HPDE6-E6E7 (cell line): ENCODE results near the gene COQ3.

Source experiments
- DNase-seq: peaks from one replicate; pipeline ENCODE4 v3.0.0; 2011; ENCODE audit warnings: missing footprints; ENCODE audit errors: extremely low spot score

COQ3 gene, protein sequence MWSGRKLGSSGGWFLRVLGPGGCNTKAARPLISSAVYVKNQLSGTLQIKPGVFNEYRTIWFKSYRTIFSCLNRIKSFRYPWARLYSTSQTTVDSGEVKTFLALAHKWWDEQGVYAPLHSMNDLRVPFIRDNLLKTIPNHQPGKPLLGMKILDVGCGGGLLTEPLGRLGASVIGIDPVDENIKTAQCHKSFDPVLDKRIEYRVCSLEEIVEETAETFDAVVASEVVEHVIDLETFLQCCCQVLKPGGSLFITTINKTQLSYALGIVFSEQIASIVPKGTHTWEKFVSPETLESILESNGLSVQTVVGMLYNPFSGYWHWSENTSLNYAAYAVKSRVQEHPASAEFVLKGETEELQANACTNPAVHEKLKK

DNA sequence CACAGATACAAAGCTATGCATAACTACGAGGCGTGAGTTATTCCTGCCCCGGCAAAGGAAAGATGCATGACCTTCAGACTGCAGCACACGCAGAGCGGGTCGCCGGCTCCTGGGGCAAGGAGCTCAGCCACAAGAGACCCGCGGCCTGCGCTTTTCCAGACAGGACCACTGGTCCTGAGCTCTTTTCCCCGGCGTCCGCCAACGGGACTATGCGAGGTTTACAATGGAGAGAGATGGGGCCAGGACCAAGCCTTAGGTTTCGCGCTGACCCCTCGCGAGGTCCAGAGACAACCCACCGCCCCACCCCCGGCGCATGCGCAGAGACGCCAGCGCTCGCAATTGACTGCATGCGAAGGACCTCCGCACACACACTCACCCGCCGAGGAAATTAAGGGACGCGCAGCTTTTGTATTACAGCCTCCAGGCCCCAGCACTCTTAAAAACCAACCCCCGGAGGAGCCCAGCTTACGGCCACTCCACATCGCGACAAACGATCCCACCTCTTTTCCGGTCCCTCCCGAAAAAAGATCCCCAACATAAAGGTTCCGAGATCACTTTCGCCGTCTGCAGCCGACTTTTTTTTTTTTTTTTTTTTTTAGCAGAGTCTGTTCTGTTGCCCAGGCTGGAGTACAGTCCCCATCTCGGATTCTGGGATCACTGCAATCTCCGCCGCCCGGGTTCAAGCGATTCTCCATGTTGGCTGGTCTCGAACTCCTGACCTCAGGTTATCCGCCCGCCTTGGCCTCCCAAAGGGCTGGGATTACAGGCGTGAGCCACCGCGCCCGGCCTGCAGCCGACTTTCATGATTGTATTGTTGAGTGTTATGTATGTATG is at the start of gene COQ3:
COQ3 (minus strand) TSS at position 498 of the 834 bp plus-strand sequence; CDS start at position 482, 16 bp downstream.
- peak; percentile 76 for DNase-seq

DNA sequence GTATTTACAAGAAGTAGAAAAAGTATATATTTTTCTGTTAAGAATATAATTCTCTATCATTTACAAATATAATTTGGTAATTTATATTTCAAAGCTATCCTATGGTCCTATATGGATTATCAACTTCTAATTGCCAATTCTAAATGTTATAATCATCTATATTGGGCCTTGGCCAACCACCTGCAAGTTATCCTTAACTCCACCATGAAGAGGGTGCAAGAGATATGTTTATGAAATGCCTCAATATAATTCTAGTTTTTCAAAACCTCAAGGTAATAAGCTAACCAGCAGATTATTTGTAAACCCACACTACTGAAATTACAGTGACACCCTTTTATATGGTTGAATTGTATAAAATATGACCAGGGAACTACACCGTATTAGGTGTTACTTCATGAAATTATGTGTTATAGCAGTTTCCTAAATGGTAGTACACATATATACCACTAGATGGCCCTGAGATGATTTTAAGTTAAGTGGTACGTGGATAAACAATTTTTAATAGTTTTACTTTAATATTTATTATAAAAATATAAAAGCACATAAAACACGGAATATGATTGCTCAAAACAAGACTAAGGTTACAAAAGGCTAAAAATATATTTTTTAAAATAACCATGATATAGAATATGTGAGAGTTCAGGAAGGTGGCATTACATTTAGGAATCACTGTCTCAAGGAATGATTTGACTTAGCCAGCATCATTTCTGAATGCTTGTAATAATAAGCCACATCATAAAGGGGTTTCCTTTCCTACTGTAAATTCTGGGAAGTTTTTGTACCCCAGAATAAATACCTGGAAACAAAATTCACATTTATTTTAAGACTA is 40.9 kb upstream of the COQ3 start:
- DNase-seq, result no peak

DNA sequence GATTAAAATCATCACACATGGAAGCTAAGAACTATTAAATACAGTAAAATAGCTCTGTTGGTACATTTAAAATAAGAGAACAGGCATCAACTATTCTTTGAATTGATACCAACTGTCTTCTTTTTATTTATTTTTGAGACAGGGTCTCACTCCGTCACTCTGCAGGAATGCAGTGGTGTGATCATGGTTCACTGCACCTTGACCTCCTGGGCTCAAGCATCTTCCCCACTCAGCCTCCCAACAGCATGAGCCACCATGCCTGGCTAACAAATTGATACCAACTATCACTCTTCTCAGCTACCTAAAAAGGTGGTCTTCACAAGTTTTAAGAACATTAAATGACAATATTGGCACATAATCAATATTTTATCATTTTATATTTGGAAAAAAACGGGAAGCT is 38.9 kb upstream of the COQ3 start:
- no peak for DNase-seq

DNA sequence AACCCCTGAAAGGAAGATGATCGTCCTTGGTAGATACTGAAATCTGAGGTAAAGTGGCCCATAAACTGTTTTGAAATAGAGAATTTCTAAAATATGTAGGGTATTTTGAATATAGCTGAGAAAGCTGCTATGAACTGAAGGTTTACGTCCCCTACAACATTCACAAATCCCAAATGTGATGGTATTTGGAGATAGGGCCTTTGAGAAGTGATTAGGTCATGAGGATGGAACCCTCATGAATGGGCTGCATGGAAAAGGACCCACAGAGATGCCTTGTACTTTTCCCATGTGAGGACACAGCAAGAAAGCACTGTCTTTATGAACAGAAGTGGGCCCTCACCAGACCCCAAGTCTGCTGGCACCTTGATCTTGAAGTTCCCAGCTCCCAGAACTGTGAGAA is 37.9 kb upstream of the COQ3 start:
- no peak for DNase-seq

DNA sequence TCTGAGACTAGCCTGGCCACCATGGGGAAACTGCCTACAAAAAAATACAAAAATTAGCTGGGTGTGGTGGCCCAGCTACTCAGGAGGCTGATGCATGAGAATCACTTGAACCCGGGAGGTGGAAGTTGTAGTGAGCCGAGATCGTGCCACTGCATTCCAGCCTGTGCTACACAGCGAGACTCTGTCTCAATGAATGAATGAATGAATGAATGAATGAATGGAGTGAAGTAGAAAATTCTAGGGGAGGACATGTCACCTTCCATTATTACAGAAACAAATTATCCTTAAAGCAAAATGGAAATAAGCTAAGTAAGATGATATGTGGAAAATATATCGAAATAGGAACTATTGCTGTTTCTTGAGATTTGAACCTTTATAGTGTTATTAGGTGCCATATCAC is 34.0 kb upstream of the COQ3 start:
- DNase-seq, result no peak

DNA sequence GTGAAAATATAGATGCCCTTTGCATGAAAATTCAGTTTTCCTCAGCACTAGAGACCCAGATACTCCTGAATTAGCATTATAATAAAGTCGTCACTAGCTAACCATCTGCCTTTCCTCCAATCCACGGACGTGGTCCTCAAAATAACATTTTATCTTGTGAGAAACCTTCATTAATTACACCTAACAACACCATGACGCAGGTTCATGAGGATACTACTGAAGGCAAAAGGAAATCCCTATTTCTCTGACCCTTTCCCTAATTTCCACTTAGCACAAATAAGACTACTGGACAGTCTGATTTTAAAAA is 32.4 kb upstream of the COQ3 start:
- no peak for DNase-seq

DNA sequence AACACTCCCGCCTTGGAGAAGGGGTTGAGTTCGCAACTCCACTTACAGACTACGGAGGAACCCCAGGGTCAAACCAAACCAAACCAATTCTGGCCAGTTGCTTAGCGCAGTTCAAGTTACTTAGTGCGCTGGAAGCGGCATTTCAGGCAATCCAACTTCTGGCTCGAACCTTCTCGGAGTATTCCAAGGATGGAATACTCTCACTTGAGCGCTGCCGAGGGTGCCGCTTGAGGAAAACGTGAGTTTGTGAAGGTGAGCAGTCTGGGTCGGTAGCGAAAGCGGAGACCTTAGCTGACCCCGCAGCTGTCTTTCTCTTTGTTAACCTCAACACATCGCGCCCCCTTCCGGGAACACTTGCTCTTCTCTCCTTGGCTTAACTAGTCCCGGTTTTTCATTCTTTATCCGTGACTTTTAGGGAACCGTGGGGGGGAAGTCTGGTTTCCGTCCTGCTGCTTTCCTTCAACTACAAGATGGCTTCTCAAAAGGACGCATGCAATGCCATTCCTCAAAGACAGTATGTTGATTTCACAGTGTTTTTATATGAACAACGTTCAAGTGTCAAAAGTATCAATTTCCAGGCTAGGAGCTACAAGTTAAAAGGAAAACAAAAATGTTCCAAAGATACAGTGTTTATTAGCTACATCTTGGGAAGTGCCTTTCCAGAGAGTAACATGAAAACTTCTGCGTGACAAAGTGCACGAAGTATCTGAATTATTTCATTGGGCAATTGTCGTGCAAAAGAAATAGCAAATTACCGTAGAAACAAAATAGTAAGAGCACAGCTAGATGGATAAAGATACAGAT is 31.9 kb upstream of the COQ3 start:
- DNase-seq, result peak; percentile 39

DNA sequence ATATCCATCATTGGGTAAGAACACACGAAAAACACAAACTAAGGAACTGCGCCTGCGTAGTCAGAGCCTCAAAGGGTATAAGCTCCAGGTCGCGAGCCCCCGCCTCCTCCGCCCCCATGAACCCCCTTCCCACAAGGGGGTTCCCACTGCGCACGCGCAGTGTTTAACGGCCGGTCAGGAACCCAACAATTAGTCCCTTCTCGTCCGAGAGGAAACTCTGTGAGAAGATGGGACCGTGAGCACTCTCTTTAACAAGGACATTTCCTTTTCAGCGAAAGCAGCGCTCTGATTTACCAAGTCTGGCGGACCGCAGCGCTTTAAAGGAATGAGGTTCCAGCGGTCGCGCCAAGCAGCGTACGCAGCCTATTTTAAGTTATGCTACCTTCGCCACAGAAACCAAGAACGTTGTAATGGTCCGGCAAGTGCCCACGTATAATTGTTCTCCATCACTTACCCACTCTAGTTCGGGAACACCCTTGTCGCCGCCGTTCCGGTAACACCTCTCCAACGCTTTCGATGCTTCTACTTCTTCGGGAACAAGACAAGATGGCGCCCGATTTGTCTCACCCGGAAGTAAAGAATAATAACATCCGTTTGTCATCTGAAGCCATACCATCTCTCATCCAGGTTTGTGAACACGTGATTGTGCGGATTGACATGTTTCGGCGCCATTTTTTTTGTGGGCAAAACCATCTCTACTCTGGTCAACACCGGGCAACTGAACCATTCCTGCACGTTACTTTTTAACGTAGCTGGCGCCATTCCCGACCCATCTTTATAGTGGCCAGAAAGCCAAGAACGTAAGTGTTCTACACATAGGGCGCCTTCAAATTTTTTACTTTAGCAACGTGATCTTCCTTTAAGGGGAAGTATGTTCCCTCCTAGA is 31.0 kb upstream of the COQ3 start, which contains the start of gene PNISR:
PNISR (minus strand) TSS at position 548 of the 886 bp plus-strand sequence. CDS start 10,649 bp downstream, outside the sequence.
- DNase-seq, result peak; percentile 86

DNA sequence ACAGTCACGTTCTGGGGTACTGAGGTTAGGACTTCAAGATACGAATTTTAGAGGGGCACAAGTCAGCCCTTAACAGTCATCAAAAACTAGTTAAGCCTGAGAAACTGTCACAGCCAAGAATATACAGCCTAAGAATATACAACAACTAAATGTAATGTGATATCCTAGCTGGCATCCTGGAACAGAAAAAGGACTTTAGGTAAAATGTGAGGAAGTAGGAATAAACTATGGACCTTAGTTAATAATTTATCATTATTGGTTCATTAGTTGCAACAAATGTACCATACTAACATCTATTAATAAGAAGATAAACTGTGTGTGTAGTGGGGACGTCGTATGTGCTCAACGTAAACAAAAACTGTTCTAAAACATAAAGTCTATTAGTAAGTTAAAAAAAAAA is 30.0 kb upstream of the COQ3 start:
- DNase-seq, result no peak

DNA sequence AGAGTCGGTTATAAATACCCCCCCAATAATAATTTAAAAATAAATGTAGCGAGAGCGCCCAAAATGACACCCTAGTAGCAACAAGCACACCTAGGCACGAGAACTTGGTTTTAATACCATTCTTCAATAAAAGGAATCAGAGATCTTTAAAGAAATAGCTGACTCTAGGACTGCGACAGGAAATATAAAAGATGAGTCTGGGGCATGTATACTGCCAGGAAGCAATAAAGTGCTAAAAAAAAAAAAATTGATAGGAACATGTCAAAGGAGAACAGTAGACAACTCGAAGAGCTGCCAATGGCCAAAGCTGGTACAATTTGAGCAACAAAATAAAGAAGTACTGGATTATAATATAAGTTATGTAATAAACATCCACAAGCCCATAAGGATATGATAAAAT is 28.9 kb upstream of the COQ3 start:
- DNase-seq, result no peak

DNA sequence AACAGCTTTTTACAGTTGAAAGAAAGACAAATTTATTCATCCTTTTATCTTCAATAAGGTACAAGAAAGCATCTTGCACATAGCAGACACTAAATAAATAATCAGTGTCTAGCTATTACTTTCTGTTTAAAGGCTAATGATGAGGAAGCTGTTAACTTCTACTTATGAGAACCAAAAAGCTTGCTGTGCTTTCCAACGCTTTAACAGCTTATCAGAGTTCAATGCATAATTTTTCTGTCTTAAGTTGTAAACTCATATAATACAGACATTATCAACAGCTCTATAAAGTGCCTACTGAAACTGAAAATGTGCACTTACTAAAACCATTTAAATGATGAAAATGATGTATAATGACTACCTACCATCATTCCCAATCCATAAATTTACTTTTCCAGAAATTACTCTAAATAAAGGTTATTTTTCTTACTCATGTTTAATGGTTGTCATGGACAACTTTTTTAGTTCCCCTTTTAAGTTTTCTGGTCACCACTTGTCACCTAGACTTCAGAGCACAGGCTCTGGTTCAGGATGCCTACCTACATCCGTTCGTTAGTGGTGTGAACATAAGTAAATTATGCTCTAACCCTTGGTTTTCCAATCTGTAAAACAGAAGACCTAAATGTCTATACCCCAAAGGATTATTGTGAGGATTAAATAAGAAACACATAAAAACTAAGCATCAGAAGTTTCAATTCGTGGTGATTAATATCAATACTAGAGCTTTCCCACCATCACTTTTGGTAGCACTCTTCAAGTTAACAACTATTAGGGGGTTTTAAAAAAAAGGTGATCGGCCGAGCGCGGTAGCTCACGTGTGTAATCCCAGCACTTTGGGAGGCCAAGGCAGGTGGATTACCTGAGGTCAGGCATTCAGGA is 23.1 kb upstream of the COQ3 start:
- DNase-seq, result no peak

DNA sequence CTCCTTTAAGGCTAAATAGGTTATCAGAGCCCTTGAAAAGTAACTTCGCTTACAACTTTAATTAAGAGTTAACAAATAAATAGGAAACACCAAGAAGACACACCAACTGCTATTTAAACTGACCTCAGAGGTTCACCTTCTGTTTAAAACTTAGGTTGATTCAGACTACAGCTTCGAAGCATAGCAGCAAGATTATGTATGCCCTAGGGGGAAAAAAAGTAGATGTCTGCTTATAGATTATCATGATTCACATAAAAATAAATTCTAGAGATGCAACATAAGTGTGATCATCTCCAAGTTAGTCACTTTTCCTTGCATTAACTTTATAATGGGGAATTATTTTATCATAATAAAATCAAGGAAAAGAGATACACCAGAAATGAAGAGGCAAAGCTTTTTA is 22.2 kb upstream of the COQ3 start:
- DNase-seq, result no peak

DNA sequence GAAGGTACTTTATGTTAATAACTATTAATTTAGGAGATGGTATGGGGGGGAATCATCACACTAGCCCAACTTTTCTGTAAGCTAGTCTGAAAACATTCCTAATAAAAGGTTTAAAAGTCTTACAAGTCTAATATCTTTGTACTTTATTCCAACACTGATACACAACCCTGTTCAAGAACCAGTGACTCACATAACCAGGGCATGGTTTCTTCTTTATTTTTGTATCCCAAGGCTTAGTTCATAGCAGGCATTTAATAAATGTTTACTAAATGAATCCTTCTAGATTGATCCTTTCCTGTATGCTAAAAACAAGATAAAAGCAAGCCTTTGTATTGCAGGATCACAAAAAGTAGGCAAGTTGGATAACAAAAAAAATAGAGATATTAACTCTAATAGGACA is 21.5 kb upstream of the COQ3 start:
- DNase-seq, result no peak

DNA sequence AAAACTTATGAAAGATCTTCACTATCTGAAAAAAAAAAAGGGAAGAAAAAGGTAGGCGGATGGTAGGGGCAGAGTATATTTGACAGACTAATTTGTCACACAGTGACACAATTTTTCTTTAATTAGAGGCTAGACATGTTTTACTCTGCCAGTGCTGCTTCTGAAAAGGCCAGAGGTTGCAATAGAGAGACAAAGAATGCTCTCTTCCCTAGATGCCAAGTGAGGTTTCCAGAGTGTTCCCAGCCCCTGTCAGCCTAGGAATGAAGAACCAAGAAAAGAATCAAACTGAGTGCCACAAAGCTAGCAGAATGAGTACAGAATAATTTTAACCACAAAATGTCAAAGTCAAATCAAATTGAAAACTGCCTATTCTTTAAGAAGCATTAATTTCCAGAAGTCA is 18.1 kb upstream of the COQ3 start:
- no peak for DNase-seq

DNA sequence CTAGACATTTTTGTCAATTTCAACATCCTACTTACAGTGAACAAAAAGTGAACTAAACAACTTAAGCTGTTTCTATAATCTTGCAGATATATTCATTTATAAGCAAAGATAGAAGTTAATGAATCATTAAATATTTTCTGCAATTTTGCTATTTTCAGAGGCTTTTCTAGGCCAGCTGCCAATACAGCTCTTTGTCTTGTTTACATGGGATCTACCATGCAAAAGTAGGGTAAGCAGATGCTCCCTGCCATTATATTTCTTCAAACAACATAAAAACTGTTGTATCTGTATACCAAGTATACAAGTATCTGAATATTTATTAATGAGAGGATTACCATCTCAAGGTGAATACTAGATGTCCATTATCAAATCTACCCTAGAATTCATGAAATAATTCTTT is 15.7 kb upstream of the COQ3 start:
- no peak for DNase-seq

DNA sequence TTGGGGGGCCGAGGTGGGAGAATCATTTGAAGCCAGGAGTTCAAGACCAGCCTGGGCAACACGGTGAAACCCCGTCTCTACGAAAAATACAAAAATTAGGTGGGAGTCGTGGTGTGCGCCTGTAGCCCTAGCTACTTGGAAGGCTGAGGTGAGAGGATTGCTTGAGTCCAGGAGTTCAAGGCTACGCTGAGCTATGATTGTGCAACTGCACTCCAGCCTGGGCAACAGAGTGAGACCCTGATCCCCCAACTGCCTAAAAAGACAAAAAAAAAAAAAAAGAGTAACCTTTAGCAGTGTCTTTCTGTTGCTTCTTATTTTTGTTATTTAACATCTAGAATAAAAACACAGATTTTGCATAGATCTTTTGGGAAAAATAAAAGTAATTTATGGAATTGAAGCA is 13.1 kb upstream of the COQ3 start:
- DNase-seq, result no peak

DNA sequence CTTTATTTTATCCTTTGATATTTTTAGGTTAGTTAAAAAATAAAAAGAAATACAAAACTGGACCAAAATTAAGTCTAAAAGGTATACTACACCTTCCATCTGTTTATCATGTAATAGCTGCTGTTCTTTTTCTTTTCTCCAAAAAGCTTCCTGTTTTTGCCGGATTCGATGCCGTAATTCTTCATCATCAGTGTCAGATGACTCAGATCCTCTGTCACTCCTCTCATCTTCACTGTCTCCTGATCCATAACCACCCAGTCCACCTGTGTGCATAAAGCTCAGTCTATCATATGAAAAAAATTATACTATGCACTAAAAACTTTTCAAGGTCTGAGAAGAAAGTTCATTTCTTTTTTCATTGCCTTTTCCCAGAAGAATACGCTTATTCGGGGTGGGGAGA is 8.5 kb upstream of the COQ3 start:
- no peak for DNase-seq

DNA sequence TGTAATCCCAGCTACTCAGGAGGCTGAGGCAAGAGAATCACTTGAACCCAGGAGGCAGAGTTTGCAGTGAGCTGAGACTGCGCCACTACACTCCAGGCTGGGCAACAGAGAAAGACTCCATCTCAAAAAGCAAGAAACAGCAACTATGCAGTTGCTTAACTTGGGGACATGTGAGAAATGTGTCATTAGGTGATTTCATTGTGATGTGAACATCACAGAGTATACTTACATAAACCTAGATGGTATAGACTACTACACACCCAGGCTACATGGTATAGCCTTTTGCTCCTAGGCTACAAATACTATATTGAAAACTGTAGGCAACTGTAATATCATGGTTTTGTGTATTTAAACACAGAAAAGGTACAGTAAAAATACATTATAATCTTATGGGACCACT is 3.3 kb upstream of the COQ3 start:
- no peak for DNase-seq

DNA sequence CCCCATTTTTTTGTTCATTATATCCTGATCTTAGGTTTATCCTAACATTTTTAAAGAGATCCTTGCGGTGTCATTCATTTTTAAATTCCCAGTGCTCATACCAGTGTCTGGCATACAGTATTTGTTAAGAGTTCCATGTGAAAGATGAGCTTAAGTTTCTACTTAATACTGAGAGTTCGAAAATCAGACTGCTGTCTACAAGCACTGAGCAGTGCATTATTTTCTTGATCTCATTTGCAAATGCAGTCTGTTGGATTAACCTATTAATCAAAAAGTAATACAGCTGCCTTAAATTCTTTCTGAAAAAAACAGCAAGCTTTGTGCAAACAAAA is 663 bp downstream of the COQ3 start:
- no peak for DNase-seq

DNA sequence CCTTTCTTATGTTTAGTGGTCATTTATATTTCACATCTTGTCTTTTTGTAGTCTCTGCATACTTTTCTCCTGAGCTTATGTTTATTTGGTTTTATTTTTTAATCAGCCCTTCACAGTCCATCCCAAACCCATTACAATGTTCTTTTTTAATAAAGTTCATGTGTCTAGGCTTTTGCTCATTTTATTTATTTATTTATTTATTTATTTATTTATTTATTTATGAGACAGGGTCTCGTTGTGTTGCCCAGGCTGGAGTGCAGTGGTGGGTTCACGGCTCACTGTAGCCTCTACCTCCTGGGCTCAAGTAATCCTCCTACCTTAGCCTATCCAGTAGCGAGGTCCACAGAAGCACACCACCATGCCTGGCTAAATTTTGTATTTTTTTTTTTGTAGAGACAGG is 3.1 kb downstream of the COQ3 start:
- no peak for DNase-seq
